22Rv1 (cell line): Measurements from ENCODE around the gene PDE4B.

Experiments used
- H3K27ac ChIP-seq: fragments of 450-650 bp; 2 replicates; pipeline ENCODE4 v1.5.1; 2017
- ZFX ChIP-seq: fragments of 450-650 bp; IDR thresholded peaks from 2 replicates; pipeline ENCODE4 v1.6.1; 2017; ENCODE audit warnings: antibody characterized with exemption, borderline replicate concordance
- TF ChIP-seq, protein P1 (sequence below): fragments of 450-650 bp; IDR thresholded peaks from 2 replicates; pipeline ENCODE4 v1.5.1; 2017; ENCODE audit warnings: mild to moderate bottlenecking

The PDE4B gene

DNA sequence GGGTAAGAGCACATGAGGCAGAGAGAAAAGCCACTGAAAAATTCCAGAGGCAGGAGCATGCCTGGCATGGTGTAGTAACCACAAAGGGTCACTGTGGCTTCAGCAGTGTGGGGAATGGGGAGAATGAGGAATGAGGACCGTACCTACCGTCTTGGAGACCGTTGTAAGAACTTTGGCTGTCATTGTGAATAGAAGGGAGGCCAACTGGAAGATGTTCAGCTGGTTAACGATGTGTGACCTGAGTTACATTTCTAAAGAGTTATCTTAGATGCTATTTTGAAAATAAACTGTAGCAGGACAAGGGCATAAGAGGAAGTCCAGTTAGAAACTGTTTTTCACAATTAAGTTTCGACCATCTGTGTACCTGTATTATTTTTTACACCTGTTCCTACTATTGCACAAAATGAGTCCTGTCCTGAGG is 375.8 kb downstream of the PDE4B start:
- no peak for TF ChIP-seq ZFX
- TF ChIP-seq, protein P1, sequence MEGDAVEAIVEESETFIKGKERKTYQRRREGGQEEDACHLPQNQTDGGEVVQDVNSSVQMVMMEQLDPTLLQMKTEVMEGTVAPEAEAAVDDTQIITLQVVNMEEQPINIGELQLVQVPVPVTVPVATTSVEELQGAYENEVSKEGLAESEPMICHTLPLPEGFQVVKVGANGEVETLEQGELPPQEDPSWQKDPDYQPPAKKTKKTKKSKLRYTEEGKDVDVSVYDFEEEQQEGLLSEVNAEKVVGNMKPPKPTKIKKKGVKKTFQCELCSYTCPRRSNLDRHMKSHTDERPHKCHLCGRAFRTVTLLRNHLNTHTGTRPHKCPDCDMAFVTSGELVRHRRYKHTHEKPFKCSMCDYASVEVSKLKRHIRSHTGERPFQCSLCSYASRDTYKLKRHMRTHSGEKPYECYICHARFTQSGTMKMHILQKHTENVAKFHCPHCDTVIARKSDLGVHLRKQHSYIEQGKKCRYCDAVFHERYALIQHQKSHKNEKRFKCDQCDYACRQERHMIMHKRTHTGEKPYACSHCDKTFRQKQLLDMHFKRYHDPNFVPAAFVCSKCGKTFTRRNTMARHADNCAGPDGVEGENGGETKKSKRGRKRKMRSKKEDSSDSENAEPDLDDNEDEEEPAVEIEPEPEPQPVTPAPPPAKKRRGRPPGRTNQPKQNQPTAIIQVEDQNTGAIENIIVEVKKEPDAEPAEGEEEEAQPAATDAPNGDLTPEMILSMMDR = no peak
- no peak overlapping the region for H3K27ac ChIP-seq

DNA sequence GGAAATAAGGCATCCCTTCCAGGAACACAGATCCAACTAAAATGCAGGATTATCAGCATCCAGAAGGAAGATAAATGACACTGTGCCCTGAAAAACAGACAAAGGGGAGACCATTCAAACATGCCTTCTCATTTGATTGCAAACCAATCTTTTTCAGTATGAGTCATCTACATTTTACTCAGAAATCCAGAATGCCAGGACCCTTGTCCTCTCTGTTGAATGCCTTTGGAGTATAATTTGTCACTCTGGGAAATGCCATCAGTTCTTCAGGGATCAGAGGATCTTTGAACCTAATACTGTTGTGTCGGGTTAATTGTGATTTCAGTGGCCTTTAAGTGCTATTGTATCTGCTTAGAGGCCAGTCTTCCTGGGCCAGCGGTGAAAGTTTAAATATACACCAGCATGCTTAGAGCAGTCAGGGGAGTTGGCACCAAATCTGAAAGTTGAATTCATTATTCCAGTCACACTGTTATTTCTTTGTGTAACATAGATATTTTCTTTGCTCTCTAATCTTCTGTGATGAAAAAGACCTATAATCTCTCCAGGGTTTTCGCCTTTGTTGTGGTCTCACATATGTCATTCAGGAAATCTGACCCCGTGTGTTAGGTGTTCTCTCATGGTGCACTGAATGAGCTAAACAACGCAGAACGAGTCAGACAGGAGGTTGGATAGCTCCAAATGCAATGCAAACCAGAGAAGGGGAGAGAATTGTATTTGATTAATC is 376.4 kb downstream of the PDE4B start:
- no peak for TF ChIP-seq ZFX
- TF ChIP-seq, protein P1 = no peak
- no peak overlapping the region for H3K27ac ChIP-seq

DNA sequence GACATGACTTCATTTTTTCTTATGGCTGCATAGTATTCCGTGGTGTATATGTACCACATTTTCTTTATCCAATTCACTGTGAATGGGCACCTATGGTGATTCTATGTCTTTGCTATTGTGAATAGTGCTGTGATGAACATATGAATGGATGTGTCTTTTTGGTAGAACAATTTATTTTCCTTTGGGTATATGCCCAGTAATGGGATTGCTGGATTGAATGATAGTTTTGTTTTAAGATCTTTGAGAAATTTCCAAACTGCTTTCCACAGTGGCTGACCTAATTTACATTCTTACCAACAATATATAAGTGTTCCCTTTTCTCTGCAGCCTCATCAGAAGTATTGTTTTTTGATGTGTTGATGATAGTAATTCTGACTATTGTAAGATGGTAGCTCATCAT is 379.6 kb downstream of the PDE4B start:
- TF ChIP-seq ZFX = no peak
- TF ChIP-seq, protein P1 = no peak
- H3K27ac ChIP-seq = no peak overlapping the region

DNA sequence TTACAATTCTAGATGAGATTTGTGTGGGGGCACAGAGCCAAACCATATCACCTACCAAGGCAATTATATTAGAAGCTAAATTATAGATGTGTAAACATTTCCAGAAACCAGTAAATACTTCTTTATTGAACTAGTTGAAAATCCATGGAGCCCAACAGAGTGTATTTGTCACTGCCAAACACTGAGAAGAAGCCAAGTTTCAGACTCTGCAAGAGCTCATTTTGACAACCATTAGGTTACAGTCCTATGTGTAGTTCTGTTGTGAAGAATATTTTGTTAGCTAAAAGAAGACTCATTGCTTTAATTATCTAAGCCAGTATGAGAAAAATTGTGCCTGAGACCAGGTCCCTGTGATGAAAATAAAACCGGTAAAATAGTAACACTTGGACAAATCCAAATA is 382.4 kb downstream of the PDE4B start:
- no peak overlapping the region for H3K27ac ChIP-seq
- TF ChIP-seq, protein P1 = no peak
- TF ChIP-seq ZFX = no peak

DNA sequence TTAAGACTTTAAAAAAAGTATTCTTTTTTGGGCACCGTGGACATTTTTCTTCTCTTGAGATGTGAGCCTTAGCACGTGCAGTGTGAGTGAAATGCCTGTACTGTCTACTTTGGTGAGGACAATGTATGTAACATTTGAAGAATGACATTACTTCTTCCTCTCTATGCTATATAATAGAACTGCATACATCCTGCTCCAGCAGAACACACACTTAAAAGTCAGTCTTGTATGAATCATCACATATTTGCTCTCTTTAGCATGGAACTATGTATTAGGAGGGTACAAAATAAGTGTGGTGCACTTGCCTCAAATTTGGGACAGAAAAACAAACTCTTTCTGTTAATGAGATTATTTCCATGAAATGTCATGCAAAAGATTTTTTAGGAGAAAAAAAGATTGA is 382.9 kb downstream of the PDE4B start:
- no peak overlapping the region for H3K27ac ChIP-seq
- TF ChIP-seq, protein P1 = no peak
- no peak for TF ChIP-seq ZFX

DNA sequence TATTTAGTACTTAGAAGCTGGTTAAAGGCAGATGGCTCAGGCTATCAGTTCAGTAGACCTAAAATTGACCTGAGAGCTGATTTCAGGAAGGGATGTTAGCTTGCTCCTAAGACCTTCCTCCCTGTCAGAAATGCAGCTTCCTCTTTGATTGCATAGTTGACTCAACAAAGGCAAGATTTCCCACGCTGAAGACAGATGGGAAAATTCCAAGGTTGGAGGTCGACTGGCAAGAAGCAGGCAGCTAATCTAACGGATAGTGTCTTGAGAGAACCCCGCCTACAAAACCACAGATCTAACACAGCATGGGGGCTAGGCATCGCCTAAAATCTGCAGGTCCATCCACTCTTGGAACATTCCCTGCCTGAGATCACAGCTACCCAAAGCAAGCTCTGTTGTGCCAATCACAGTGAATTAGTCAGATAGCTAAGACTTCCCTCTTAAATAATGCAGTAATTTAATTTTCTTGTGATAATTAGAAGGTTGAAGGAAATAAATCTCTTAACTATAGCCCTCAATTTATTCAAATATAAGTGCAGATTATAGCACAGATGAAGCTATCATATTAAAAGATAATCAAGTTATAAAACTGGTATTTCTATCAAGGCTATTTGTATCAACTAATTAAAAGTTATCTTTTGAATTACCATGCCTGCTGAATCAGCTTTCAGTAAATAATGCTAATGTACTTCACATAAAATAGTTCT is 383.5 kb downstream of the PDE4B start:
- H3K27ac ChIP-seq = no peak overlapping the region
- no peak for TF ChIP-seq ZFX
- TF ChIP-seq, protein P1 = no peak

DNA sequence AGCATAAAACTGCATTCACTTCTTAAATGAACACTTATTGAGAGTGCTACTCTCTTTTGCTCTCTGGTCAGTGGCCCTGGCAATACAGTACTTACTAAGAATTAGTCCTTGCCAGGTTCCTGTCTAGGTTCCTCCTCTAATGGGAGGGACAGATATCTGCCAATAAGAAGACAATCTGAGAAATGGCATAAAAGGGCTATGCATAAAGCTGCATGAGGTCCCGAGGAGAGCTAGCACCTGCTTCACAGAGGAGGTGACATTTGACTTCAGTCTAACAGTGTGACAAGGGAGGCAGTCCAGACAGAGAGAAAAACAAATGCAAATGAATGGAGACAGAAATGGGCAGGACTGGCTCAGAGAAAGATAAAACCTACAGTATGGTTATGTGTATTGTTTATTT is 384.1 kb downstream of the PDE4B start:
- TF ChIP-seq, protein P1 = no peak
- no peak for TF ChIP-seq ZFX
- no peak overlapping the region for H3K27ac ChIP-seq
